CD8-positive, alpha-beta memory T cell (primary cell): ENCODE results near the gene NCOA7. TPM values are rescaled to one million over a fixed set of nuclear protein-coding genes. Genes with fewer than 3 reads are reported as not detected.

Experiments
- CTCF ChIA-PET: fragments of 350-600 bp; sonication (Branson Sonifier 250); formaldehyde crosslinking; loops from one replicate; lab custom pipeline; 2021; ENCODE audit warnings: antibody characterized with exemption; lab: Charles Lee
- POLR2A ChIA-PET: fragments of 350-600 bp; sonication (Branson Sonifier 250); formaldehyde crosslinking; loops from one replicate; lab custom pipeline; 2021; ENCODE audit warnings: antibody characterized with exemption; lab: Charles Lee
- DNase-seq, 5 donors: peaks; one replicate each; pipeline versions ENCODE4 v3.0.0 to v3.0.0-alpha.2; 2020 to 2022; ENCODE audit warnings: mixed read lengths in 1 of 5
- H3K27ac ChIP-seq: one replicate; pipeline ENCODE4 v1.7.0; 2013; ENCODE audit warnings: low read depth, mild to moderate bottlenecking, low read length, moderate library complexity
- H3K27me3 ChIP-seq: 2 replicates; pipeline ENCODE4 v1.7.0; 2013; ENCODE audit warnings: low read length, mild to moderate bottlenecking; ENCODE audit not compliant: insufficient read depth, poor library complexity, severe bottlenecking
- H3K36me3 ChIP-seq: 2 replicates; pipeline ENCODE4 v1.7.0; 2013; ENCODE audit warnings: mild to moderate bottlenecking, low read length, moderate library complexity; ENCODE audit not compliant: insufficient read depth
- H3K4me1 ChIP-seq: 2 replicates; pipeline ENCODE4 v1.7.0; 2013; ENCODE audit warnings: mild to moderate bottlenecking, low read length, moderate library complexity; ENCODE audit not compliant: insufficient read depth
- H3K4me3 ChIP-seq: 2 replicates; pipeline ENCODE4 v1.7.0; 2013; ENCODE audit warnings: mild to moderate bottlenecking, low read length
- H3K9me3 ChIP-seq: 2 replicates; pipeline ENCODE4 v1.7.0; 2013; ENCODE audit warnings: mild to moderate bottlenecking, low read length
- H3K27ac Mint-ChIP-seq, 8 donors: one replicate each; pipeline ENCODE4 v1.8.0; 2020 to 2021; ENCODE audit warnings: mixed read lengths in 8 of 8, mild to moderate bottlenecking in 6 of 8, inconsistent platforms in 3 of 8, moderate library complexity in 3 of 8
- H3K27me3 Mint-ChIP-seq, 2 donors: one replicate each; pipeline ENCODE4 v1.8.0; 2020 to 2021; ENCODE audit warnings: mixed read lengths in 2 of 2, mild to moderate bottlenecking in 1 of 2, moderate library complexity in 1 of 2
- H3K36me3 Mint-ChIP-seq, 3 donors: one replicate each; pipeline ENCODE4 v1.8.0; 2020 to 2021; ENCODE audit warnings: mixed read lengths in 3 of 3, inconsistent platforms in 1 of 3, mild to moderate bottlenecking in 1 of 3
- H3K4me1 Mint-ChIP-seq, 3 donors: one replicate each; pipeline ENCODE4 v1.8.0; 2020 to 2021; ENCODE audit warnings: mixed read lengths in 3 of 3, inconsistent platforms in 1 of 3, mild to moderate bottlenecking in 1 of 3
- H3K4me3 Mint-ChIP-seq, 7 donors: one replicate each; pipeline ENCODE4 v1.8.0; 2020 to 2021; ENCODE audit warnings: mixed read lengths in 7 of 7, mild to moderate bottlenecking in 6 of 7, moderate library complexity in 4 of 7, inconsistent platforms in 2 of 7
- H3K9me3 Mint-ChIP-seq, 5 donors: one replicate each; pipeline ENCODE4 v1.8.0; 2020 to 2022; ENCODE audit warnings: mixed read lengths in 5 of 5, mild to moderate bottlenecking in 3 of 5, moderate library complexity in 2 of 5, inconsistent platforms in 1 of 5
- polyA plus RNA-seq: library from polyadenylated mRNA; unstranded; fragments of 300-500 nt; fragmentation: Illumina TruSeq; gene quantifications from one replicate; pipeline ENCODE4 v1.2.3, GENCODE V29; 2021
- total RNA-seq, 2 experiments: library from RNA; stranded (reverse); gene quantifications; one replicate each; pipeline ENCODE4 v1.2.3, GENCODE V29; 2021

The NCOA7 gene
- total and polyA plus RNA-seq, 3 experiments from 2014 or later: 38.3 to 62.5 (median 54.7) TPM

- no peaks in the 10 kb centered on the region for H3K27me3 Mint-ChIP-seq
- no peaks in the 10 kb centered on the region for H3K9me3 Mint-ChIP-seq
- peak overlapping the region; percentile 94 for H3K27ac ChIP-seq
- peaks cover 17% of the 10 kb centered on the region for H3K4me1 ChIP-seq
- no peak overlapping the region for H3K4me3 Mint-ChIP-seq
- no peaks in the 10 kb centered on the region for H3K36me3 Mint-ChIP-seq
- H3K4me3 ChIP-seq: peak overlapping the region; percentile 86
- no peaks in the 10 kb centered on the region for H3K9me3 ChIP-seq
- POLR2A ChIA-PET: interaction anchor here (1.0 to 3.6 kb wide), 8 partner anchors 11 to 206 kb away, joined by 3 to 188 read pairs (median 8); partner anchors contain the start of genes HINT3, NCOA7 and TRMT11
- peak; percentile 75 to 94 (median 90) for DNase-seq
- H3K4me1 Mint-ChIP-seq: peaks cover 0 to 11% (median 10%) of the 10 kb centered on the region in 3 donors
- no peaks in the 10 kb centered on the region for H3K27me3 ChIP-seq
- CTCF ChIA-PET: interaction anchor here (0.9 to 3.5 kb wide), 12 partner anchors 10 to 1522 kb away, joined by 3 to 78 read pairs (median 6); partner anchors contain the start of genes HINT3, NCOA7 and TRMT11
- no peaks in the 10 kb centered on the region for H3K36me3 ChIP-seq
- H3K27ac Mint-ChIP-seq: no peak overlapping the region
Observed at GRCh38 chr6:125779924-125780539, 10.7 kb upstream of the NCOA7 start.

GRCh38 chr6:125780540-125781313 is 10.0 kb upstream of the NCOA7 start:
- peaks cover 0 to under 1% (median 0%) of the 10 kb centered on the region in 3 donors for H3K36me3 Mint-ChIP-seq
- Histone ChIP-seq H3K27me3 (no peaks in the 10 kb centered on the region), H3K36me3 (no peaks in the 10 kb centered on the region), H3K27ac (peak overlapping the region; percentile 94), H3K4me3 (peak overlapping the region; percentile 86), H3K9me3 (no peaks in the 10 kb centered on the region), H3K4me1 (peaks cover 17% of the 10 kb centered on the region)
- H3K27ac Mint-ChIP-seq: no peak overlapping the region
- H3K27me3 Mint-ChIP-seq: no peaks in the 10 kb centered on the region
- ChIA-PET CTCF (interaction anchor here (0.8 to 3.0 kb wide), 16 partner anchors 10 to 1522 kb away, joined by 3 to 78 read pairs (median 4); partner anchors contain the start of genes HDDC2, HINT3, NCOA7 and TRMT11), POLR2A (interaction anchor here (0.6 to 3.6 kb wide), 13 partner anchors 10 to 206 kb away, joined by 3 to 188 read pairs (median 4); partner anchors contain the start of genes HINT3, NCOA7 and TRMT11)
- peak; percentile 25 to 73 (median 69) for DNase-seq
- H3K4me3 Mint-ChIP-seq: no peak overlapping the region
- H3K4me1 Mint-ChIP-seq: peaks cover 0 to 11% (median 10%) of the 10 kb centered on the region in 3 donors
- H3K9me3 Mint-ChIP-seq: no peaks in the 10 kb centered on the region

- H3K36me3 Mint-ChIP-seq: peaks cover 0 to 3% (median 0%) of the 10 kb centered on the region in 3 donors
- H3K4me1 ChIP-seq: peaks cover 17% of the 10 kb centered on the region
- peaks cover 0 to 11% (median 10%) of the 10 kb centered on the region in 3 donors for H3K4me1 Mint-ChIP-seq
- H3K27me3 ChIP-seq: no peaks in the 10 kb centered on the region
- H3K9me3 ChIP-seq: no peaks in the 10 kb centered on the region
- H3K36me3 ChIP-seq: no peaks in the 10 kb centered on the region
- CTCF ChIA-PET: interaction anchor here (0.8 to 3.0 kb wide), 17 partner anchors 9 to 1521 kb away, joined by 3 to 78 read pairs (median 3); partner anchors contain the start of genes HDDC2, HINT3, NCOA7 and TRMT11
- no peaks in the 10 kb centered on the region for H3K27me3 Mint-ChIP-seq
- POLR2A ChIA-PET: interaction anchor here (0.6 to 3.6 kb wide), 13 partner anchors 9 to 205 kb away, joined by 3 to 188 read pairs (median 4); partner anchors contain the start of genes HINT3, NCOA7 and TRMT11
- no peaks in the 10 kb centered on the region for H3K9me3 Mint-ChIP-seq
- H3K27ac Mint-ChIP-seq: no peak overlapping the region
- no peak overlapping the region for H3K4me3 Mint-ChIP-seq
- peak in 2 of 5 donors; percentile 6 to 35 for DNase-seq
- peak overlapping the region; percentile 94 for H3K27ac ChIP-seq
- H3K4me3 ChIP-seq: peak overlapping the region; percentile 86
Observed at GRCh38 chr6:125781314-125781868, 9.4 kb upstream of the NCOA7 start.

GRCh38 chr6:125784365-125784764 is 6.4 kb upstream of the NCOA7 start:
- H3K27me3 ChIP-seq: no peaks in the 10 kb centered on the region

GRCh38 chr6:125787791-125788190 is 3.0 kb upstream of the NCOA7 start:
- Mint-ChIP-seq H3K27ac (peak overlapping the region in 3 of 8 donors; percentile 40 to 56 (median 43)), H3K36me3 (peaks cover 0 to 19% (median 3%) of the 10 kb centered on the region in 3 donors), H3K27me3 (peaks cover 0 to 1% of the 10 kb centered on the region in 2 donors), H3K4me3 (no peak overlapping the region), H3K4me1 (peaks cover 35 to 40% (median 36%) of the 10 kb centered on the region in 3 donors), H3K9me3 (no peaks in the 10 kb centered on the region)
- no peak for DNase-seq
- Histone ChIP-seq H3K36me3 (no peaks in the 10 kb centered on the region), H3K27ac (no peak overlapping the region), H3K4me3 (no peak overlapping the region), H3K4me1 (peaks cover 33% of the 10 kb centered on the region), H3K9me3 (no peaks in the 10 kb centered on the region), H3K27me3 (no peaks in the 10 kb centered on the region)
- CTCF ChIA-PET: interaction anchor here (1.0 to 6.1 kb wide), 3 partner anchors 131 to 173 kb away, joined by 3 to 103 read pairs (median 4); partner anchors contain the start of gene HINT3
- POLR2A ChIA-PET: interaction anchor here (4.4 kb wide), 1 partner anchor 169 kb away, joined by 46 read pairs; the partner anchor contains the start of gene HINT3

More at GRCh38 chr6:125784365-125784764, 6.4 kb upstream of the NCOA7 start:
- no peak overlapping the region for H3K4me3 ChIP-seq
- CTCF ChIA-PET: interaction anchor here (1.7 to 3.2 kb wide), 2 partner anchors 172 to 212 kb away, joined by 5 to 21 read pairs; partner anchors contain the start of gene HINT3
- POLR2A ChIA-PET: no interaction called here
- Mint-ChIP-seq H3K9me3 (no peaks in the 10 kb centered on the region), H3K4me3 (peak overlapping the region in 1 of 7 donors; percentile 5), H3K27me3 (no peaks in the 10 kb centered on the region), H3K36me3 (peaks cover 0 to 8% (median 3%) of the 10 kb centered on the region in 3 donors), H3K27ac (peak overlapping the region in 2 of 8 donors; percentile 26 to 39), H3K4me1 (peaks cover 16 to 17% (median 17%) of the 10 kb centered on the region in 3 donors)
- no peak for DNase-seq
- no peaks in the 10 kb centered on the region for H3K9me3 ChIP-seq
- H3K4me1 ChIP-seq: peaks cover 30% of the 10 kb centered on the region
- no peak overlapping the region for H3K27ac ChIP-seq
- H3K36me3 ChIP-seq: no peaks in the 10 kb centered on the region

- CTCF ChIA-PET: interaction anchor here (1.0 to 6.1 kb wide), 8 partner anchors 8 to 1727 kb away, joined by 3 to 103 read pairs (median 24); partner anchors contain the start of genes HINT3 and TRMT11
- no peaks in the 10 kb centered on the region for H3K9me3 ChIP-seq
- no peak overlapping the region for H3K4me3 ChIP-seq
- POLR2A ChIA-PET: interaction anchor here (0.6 to 4.6 kb wide), 7 partner anchors 8 to 487 kb away, joined by 3 to 188 read pairs (median 27); partner anchors contain the start of genes HDDC2 and HINT3
- H3K9me3 Mint-ChIP-seq: no peaks in the 10 kb centered on the region
- peaks cover 38% of the 10 kb centered on the region for H3K4me1 ChIP-seq
- no peaks in the 10 kb centered on the region for H3K36me3 ChIP-seq
- H3K4me3 Mint-ChIP-seq: peak overlapping the region; percentile 93 to 98 (median 95)
- peaks cover 46 to 54% (median 50%) of the 10 kb centered on the region in 3 donors for H3K4me1 Mint-ChIP-seq
- peaks cover 0 to 19% (median 3%) of the 10 kb centered on the region in 3 donors for H3K36me3 Mint-ChIP-seq
- peaks cover 0 to 1% of the 10 kb centered on the region in 2 donors for H3K27me3 Mint-ChIP-seq
- H3K27ac ChIP-seq: peak overlapping the region; percentile 84
- peak in 1 of 5 donors; percentile 11 for DNase-seq
- peak overlapping the region; percentile 97 to 100 (median 98) for H3K27ac Mint-ChIP-seq
- no peaks in the 10 kb centered on the region for H3K27me3 ChIP-seq
Observed at GRCh38 chr6:125789167-125789566, 1.6 kb upstream of the NCOA7 start.
